GM19099 (cell line): ENCODE data around the gene SMOC2.

ENCODE experiments used
- POLR2A ChIP-seq: IDR thresholded peaks from 3 replicates; pipeline ENCODE4 v1.6.1; 2011; ENCODE audit warnings: low read depth; ENCODE audit not compliant: insufficient read length; ENCODE audit errors: extremely low read depth

SMOC2 gene

DNA sequence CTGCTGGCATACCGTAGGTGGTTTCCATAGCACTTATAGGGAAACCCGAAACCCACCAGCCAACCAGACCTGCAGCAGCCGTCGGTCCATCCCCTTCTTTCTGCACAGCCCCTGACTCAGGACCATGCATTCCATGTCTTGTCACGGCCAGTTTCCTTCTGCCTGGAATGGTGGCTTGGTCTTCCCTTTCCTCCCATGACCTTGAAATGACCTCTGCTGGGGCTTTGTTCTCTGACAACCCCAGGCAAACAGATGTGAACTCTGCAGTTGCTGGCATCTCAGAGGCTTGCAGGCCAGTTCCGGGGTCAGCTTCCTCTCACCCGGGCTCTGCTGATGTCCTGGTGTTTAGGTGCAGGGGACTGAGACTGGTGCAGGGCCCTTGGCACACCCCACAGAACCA is 250.8 kb downstream of the SMOC2 start:
- TF ChIP-seq POLR2A = no peak

GRCh38 chr6:168692193-168692914 is 251.4 kb downstream of the SMOC2 start:
- TF ChIP-seq POLR2A = no peak

- TF ChIP-seq POLR2A = no peak
Observed at GRCh38 chr6:168695701-168696100, 254.7 kb downstream of the SMOC2 start.

DNA sequence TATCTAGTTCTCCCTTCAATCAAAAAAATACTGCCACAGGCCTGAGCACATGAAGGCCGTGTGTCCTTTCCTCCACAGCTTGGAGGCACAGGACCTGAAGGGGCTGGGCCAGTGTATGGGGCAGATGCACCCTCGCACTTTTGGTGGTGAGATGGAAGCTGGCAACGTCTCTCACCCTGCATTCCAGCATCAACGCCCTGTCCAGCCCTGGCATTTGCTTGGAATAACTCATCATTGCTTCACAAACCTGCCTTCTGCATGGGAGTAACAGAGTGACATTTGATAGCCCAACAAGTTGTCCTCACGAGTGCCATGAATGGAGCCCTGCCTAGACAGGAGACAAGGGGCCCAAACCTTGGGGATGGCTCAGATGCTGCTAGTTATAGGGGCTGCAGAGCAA is 257.9 kb downstream of the SMOC2 start:
- TF ChIP-seq POLR2A = no peak

- TF ChIP-seq POLR2A = no peak
Observed at GRCh38 chr6:168699631-168700295, 258.8 kb downstream of the SMOC2 start.

GRCh38 chr6:168700880-168701279 is 259.9 kb downstream of the SMOC2 start:
- no peak for TF ChIP-seq POLR2A

DNA sequence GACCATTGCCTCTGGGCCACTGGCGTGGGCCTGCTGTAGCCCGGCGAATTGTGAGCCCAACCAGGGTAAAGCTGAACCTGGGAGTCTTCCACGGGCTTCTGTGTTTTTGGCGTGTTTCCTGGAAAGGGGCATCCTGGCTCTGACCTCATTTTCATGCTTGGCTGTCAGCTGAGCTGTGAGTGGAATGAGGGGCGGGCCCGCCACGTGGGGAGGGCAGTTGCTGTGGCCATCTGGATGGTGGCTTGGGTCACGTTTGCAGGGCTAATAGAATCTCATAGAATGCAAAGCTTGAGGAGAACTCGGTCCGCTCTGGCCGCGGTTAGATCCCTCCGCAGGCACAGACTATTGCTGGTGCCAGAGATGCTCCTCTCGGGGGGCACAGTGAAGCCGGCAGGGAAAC is 263.0 kb downstream of the SMOC2 start:
- TF ChIP-seq POLR2A = no peak

DNA sequence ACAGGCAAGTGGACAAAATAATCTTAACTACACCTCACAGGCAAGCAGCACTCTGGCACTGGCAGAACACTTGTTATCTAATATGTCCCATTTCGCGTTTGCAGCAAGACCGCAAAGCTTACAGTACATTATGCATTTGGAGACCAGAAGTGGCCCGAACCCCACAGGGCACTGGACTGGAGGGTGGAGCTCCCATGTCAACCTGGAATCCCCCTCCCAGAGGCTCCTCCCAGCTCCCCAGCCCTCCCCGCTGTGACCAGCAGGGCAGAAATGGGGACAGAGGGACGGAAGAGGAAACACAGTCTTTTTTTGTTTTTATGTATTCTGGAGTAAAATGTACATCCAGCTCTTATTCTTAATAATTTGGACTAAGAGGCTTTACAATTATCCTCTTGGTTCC is 263.7 kb downstream of the SMOC2 start:
- TF ChIP-seq POLR2A = no peak

DNA sequence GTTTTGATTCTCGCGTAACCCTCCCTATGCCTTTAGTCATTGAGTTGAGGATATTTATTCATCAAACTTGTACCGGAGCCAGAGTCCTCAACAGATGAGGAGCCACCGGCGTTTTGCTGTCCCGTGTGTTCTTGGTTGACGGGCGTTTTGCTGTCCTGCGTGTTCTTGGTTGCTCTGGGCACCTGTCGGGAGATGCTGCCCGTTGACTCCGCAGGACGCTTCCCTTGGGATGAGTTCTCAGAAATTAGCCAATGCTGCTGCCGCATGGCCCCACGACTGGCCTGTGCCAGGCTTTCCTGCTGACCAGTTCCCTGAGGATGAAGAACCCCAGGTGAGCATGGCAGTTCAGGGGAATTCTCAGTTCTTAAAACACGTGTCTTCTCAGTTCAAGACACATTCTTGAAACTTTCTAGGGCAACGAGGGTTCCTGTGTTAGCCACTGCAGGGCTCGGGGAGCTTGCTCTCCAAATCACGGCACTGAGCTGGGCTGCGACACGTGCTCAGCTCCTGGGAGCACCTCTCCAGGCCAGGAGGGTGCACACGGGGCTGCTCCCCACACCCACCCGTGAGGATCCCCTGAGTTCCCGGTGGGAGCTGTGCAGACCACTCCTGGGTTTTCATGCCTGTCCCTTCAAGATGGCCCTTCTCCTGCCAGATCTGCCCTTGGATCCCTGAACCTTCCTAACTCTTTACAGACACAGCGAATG is 265.6 kb downstream of the SMOC2 start:
- TF ChIP-seq POLR2A = no peak

- TF ChIP-seq POLR2A = no peak
Observed at GRCh38 chr6:168708526-168708925, 267.5 kb downstream of the SMOC2 start.

DNA sequence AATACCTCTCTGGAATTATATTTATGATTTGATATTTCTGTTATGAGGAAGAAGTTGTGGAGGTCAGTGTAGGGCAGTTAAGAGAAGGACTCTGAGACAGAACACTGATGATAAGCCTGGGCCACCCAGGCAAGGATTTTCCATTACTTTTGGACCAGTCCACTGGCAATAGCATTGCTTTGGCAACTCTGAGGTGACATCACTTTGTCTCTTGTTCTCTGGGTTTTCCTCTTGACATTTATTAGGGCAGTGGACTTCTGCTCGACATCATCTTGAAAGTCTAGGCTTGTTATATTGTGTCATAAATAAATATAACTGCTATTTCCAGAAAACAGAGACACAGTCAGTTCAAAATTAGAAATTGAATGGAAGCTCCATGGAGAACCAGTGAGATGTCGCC is 268.0 kb downstream of the SMOC2 start:
- TF ChIP-seq POLR2A = no peak

GRCh38 chr6:168709390-168709789 is 268.4 kb downstream of the SMOC2 start:
- TF ChIP-seq POLR2A = no peak

DNA sequence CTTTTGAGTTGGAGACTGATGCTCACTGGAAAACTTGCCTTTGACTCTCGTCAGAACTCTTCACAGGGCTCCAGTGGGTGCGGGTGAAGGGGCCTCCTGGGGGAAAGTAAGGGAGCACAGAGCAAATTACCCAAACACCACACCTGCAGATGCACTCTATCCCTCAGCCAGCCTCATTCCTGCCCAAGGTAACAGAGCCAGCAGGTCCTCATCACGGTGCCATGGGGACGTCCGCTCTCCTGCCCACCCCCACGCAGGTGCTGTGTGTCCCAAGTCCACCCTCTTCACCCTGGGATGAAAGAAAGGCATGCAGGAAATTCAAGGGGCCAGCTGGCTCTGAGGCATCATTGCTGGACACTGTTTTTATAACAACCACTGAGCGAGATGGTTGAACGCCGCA is 269.0 kb downstream of the SMOC2 start:
- TF ChIP-seq POLR2A = no peak

- TF ChIP-seq POLR2A = no peak
Observed at GRCh38 chr6:168711049-168711640, 270.2 kb downstream of the SMOC2 start.

DNA sequence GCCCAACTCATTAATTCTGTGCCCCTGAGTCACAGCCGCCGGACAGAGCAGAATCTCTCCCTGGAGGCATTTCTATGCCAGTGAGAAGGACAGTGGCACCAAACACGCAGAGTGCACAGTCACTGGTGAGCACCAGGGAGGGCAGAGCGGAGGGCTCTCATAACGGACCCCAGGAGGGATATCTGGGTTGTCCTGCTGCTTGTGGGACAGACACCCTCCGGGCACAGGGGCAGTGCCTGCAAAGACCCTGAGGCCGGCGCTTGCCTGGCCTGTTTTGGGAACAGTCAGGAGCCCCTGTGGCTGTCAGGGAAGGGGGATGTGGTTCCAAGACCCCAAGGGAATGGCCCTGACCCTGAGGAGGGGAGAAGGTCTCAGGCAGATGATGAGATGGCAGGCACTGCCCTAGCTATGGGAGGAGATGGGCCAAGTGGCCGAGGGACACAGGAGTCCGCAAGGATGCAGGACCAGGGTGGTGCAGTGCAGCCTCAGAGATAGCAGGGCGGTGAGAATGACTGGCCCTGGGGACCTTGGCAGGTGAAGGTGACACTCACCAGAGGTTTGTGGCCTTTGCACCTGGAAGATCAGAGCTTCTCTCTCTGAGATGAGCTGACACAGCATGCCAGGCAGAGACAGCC is 270.8 kb downstream of the SMOC2 start:
- no peak for TF ChIP-seq POLR2A
